ENCODE measurements around the gene TRIM67.

The TRIM67 gene

DNA sequence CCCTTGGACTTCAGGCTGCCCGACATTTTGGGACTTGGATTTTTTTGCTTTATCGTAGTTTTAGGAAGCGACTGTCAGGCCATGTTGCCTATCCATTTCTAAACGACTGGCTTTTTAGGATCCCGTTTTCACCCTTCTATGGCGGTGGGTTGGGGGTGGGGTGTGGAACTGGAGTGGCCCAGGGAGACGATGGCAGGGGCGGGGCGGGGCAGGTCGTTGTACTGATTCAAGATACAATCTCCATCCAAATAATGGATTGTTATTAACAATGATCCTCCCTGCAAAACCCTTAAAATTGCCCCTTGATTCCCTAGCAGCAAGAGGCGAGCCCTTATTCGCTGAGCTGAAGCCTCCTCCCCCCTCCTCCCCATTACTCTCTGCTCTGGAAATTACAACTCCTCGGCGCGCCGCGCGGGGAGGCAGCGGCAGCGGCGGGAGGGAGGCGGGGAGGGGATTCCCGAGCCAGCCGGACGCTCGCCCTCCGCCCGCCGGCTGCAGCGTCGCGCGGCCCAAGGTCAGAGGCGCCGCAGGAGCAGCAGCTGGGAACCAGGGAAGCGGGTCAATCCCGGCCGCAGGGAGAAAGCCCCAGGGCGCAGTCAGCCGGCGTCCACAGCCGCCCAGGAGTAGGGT lies at the start of gene TRIM67:
TSS of gene TRIM67 (plus strand) at position 392 of the 630 bp plus-strand sequence. CDS start 912 bp downstream, outside the sequence.
- no peak within 1 kb of the TSS for H3K4me3 ChIP-seq (ENCODE audit: low read depth, low read length)
- TF ChIP-seq, protein P1, sequence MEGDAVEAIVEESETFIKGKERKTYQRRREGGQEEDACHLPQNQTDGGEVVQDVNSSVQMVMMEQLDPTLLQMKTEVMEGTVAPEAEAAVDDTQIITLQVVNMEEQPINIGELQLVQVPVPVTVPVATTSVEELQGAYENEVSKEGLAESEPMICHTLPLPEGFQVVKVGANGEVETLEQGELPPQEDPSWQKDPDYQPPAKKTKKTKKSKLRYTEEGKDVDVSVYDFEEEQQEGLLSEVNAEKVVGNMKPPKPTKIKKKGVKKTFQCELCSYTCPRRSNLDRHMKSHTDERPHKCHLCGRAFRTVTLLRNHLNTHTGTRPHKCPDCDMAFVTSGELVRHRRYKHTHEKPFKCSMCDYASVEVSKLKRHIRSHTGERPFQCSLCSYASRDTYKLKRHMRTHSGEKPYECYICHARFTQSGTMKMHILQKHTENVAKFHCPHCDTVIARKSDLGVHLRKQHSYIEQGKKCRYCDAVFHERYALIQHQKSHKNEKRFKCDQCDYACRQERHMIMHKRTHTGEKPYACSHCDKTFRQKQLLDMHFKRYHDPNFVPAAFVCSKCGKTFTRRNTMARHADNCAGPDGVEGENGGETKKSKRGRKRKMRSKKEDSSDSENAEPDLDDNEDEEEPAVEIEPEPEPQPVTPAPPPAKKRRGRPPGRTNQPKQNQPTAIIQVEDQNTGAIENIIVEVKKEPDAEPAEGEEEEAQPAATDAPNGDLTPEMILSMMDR (IDR thresholded peaks at IDR 0.05; ENCODE audit: borderline replicate concordance, insufficient read depth, low read depth, low read length): no peak

DNA sequence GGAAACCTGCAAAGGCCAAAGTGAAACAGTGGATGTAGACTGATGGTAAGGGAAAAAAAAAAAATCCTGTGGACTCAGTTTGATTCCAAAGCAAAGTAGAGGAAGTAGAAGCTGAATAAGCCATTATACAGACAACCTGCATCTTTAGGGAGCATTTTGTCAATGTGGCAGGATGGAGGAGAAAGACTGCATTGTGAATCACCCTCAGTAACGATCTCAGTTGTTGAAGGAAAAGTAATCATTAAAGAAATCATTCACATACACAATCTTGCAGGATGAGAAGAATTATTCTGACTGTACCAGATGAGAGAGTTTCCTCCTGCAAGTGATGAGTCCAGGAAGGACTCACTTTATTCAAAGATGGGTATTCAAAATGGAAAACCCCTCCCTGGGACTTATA lies 45.1 kb upstream of the TRIM67 start:
- TF ChIP-seq, protein P1 (IDR thresholded peaks at IDR 0.05; ENCODE audit: borderline replicate concordance, insufficient read depth, low read depth, low read length): no peak
- no peak overlapping the region for H3K4me3 ChIP-seq (ENCODE audit: low read depth, low read length)

DNA sequence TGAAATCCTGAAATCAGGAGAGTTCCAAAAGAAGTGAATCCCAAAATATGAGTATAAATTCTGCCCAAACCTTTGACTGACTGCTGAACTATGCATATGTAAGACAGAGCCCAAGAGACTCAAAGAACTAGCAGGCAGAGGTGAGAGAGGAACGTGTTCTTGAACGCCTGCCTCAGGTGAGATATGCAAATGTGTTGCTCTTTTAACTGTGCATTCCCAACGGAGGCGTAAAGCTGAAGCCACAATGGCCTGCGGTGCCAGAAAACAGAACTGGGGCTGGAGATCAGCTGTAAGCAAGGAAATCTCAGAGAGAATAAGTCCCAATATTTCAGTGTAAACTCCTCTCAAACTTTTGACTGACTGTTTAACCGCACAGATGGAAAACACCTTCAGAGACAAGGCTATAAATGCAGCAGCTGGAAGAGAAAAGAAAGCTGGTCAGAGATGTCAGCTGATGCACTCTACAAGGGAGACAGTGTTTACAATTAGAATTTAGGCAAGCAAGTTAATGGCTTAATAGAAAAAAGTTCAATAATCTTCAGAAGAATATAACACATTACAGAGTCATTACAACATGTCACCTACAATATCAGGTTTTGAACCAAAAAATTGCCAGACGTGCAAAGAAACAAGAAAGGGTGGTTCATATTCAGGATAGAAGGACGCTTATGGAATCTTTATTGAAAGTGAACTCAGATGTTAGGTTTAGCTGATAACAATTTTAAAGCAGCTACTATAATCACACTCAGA lies 43.0 kb upstream of the TRIM67 start:
- TF ChIP-seq, protein P1 (IDR thresholded peaks at IDR 0.05; ENCODE audit: borderline replicate concordance, insufficient read depth, low read depth, low read length): no peak
- no peak overlapping the region for H3K4me3 ChIP-seq (ENCODE audit: low read depth, low read length)

DNA sequence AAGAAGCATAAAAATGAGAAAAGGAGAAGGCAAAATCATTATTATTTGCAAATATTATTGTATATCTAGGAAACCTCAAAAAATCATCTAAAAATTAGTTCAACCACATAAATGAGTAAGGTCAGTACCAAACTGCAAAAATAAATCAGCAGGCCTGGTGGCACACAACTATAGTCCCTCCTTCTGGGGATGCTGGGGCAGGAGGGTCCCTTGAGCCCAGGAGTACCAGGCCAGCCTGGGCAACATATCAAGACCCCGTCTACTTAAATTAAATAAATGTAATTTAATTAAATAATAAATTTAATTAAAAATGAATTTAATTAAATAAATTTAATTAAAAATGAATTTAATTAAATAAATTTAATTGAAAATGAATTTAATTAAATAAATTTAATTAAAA lies 40.3 kb upstream of the TRIM67 start:
- TF ChIP-seq, protein P1 (IDR thresholded peaks at IDR 0.05; ENCODE audit: borderline replicate concordance, insufficient read depth, low read depth, low read length): no peak

DNA sequence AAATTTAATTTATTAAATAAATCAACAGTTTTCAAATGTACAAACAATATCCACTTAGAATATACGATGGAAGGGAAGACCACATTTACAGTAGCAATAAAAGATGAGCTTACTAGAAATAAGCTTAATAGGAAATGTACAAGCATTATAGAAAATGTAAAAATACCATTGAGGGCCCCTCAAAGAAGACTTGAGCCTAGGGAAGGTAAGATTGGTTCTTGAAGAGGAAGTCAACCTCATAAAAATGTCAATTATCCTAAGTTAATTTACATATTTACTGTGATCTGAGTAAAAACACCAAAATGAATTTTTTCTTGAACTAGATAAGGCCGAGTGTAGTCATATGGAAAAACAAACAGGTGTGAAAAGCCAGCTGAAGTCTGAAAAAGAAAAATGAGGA lies 39.7 kb upstream of the TRIM67 start:
- H3K4me3 ChIP-seq (ENCODE audit: low read depth, low read length): no peak overlapping the region
- TF ChIP-seq, protein P1 (IDR thresholded peaks at IDR 0.05; ENCODE audit: borderline replicate concordance, insufficient read depth, low read depth, low read length): no peak

More for the DNA sequence above, 40.3 kb upstream of the TRIM67 start:
- no peak overlapping the region for H3K4me3 ChIP-seq (ENCODE audit: low read depth, low read length)

DNA sequence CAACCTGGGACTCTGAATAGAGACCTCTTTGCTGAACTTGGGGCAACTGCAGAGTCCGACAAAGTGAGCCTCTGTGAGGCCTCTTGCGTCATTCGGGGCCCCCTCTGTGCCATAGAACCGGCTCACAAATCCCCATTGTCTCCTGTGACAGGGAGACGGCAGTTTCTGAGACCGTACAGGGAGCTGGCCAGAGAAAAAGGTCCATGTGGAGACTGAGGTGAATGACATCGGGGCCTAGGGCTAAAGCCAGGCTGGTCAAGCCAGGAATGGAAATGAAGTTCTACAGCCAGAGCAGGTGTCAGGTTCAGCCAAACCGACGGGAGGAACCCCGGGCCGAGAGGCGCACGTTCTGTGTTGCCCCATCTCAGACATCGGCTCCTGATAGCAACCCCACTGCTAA lies 37.1 kb upstream of the TRIM67 start:
- H3K4me3 ChIP-seq (ENCODE audit: low read depth, low read length): no peak overlapping the region
- TF ChIP-seq, protein P1 (IDR thresholded peaks at IDR 0.05; ENCODE audit: borderline replicate concordance, insufficient read depth, low read depth, low read length): no peak
